ENCODE measurements around the gene RUFY4. TPM values are rescaled to one million over a fixed set of nuclear protein-coding genes. Genes with fewer than 3 reads are reported as not detected.
"Not testable (repeated sequence)": the region's sequence is repeated elsewhere in the genome, so short reads cannot be mapped to it uniquely, and the experiment has no call there.

RUFY4 gene
- total RNA-seq, 1 donor from 2014 or later: not detected

DNA sequence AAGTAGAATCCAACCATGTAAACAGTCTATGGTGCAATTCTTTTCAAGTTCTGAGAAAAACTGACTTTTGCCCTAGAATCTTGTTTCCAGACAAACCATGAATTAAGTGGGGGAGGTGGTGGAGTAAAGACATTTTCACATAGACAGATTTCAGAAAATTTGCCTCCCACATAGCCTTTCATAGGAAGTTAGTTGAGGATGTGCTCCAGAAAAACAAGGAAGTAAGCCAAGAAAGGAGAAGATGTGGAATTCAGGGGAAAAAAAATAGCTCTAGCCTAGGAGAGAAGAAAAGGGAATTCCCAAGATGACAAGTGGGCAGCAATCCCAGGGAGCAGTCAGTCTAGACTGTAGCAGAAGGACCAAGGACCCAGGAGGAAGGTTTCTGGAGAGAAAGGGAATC, 17.4 kb downstream of the RUFY4 start:
- intact Hi-C loops (cut with DNase I): no loop called here
- H3K27ac ChIP-seq: no peak overlapping the region
- peaks cover 14% of the 10 kb centered on the region for H3K9me3 ChIP-seq
- DNase-seq (no peak), ATAC-seq (no peak)
- H3K4me1 ChIP-seq: no peaks in the 10 kb centered on the region
- no peaks in the 10 kb centered on the region for H3K27me3 ChIP-seq (ENCODE audit: low read depth)
- TF ChIP-seq, protein P1, sequence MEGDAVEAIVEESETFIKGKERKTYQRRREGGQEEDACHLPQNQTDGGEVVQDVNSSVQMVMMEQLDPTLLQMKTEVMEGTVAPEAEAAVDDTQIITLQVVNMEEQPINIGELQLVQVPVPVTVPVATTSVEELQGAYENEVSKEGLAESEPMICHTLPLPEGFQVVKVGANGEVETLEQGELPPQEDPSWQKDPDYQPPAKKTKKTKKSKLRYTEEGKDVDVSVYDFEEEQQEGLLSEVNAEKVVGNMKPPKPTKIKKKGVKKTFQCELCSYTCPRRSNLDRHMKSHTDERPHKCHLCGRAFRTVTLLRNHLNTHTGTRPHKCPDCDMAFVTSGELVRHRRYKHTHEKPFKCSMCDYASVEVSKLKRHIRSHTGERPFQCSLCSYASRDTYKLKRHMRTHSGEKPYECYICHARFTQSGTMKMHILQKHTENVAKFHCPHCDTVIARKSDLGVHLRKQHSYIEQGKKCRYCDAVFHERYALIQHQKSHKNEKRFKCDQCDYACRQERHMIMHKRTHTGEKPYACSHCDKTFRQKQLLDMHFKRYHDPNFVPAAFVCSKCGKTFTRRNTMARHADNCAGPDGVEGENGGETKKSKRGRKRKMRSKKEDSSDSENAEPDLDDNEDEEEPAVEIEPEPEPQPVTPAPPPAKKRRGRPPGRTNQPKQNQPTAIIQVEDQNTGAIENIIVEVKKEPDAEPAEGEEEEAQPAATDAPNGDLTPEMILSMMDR (IDR thresholded peaks at IDR 0.05): no peak
- H3K4me3 ChIP-seq: no peak overlapping the region
- H3K36me3 ChIP-seq: no peaks in the 10 kb centered on the region

DNA sequence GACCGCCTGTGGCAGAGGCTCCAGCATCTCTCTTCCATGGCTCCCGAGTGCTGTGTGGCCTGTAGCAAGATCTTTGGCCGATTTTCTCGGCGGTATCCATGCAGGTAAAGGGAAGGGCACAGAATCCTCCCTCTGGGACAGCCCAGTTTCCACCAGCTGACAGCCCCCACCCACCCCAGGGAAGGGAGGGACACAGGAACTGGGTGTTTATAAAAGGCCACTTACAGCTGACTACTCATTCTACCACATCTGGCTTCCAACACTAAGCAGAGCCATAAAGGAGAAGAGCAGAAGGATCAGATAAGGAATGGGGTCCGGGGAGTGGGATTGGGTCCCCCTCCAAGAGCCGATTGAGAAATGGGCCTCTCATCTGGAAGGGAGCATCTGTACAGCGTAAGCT, 20.2 kb downstream of the RUFY4 start:
- intact Hi-C loops (cut with DNase I): no loop called here
- Histone ChIP-seq H3K36me3 (no peaks in the 10 kb centered on the region), H3K27me3 (ENCODE audit: low read depth) (no peaks in the 10 kb centered on the region), H3K4me1 (no peaks in the 10 kb centered on the region), H3K27ac (no peak overlapping the region), H3K4me3 (no peak overlapping the region), H3K9me3 (peaks cover 14% of the 10 kb centered on the region)
- DNase-seq: no peak
- TF ChIP-seq, protein P1 (IDR thresholded peaks at IDR 0.05): no peak
- no peak for ATAC-seq

DNA sequence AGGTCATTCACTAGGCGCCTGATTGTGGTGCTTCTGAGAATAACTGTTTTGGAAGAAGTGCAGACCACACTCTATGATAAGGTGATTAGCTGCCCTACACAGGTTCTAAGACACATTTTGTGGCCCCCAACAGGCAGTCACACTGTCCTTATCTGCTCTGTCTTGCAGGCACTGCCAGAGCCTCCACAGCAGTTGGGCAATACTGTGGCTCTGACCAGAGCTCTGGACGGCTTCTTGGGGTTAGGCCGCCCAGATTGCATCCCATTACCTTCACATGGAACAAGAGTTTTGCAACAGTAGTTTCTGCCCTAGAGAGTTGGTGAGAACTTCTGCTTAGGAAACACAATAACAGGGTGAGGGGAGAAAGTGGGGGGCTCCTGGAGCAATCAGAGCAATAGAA, 22.7 kb downstream of the RUFY4 start:
- H3K4me3 ChIP-seq: no peak overlapping the region
- peaks cover 5% of the 10 kb centered on the region for H3K9me3 ChIP-seq
- H3K27ac ChIP-seq: no peak overlapping the region
- no peaks in the 10 kb centered on the region for H3K27me3 ChIP-seq (ENCODE audit: low read depth)
- peak; percentile 65 for DNase-seq
- intact Hi-C loops (cut with DNase I): no loop called here
- no peaks in the 10 kb centered on the region for H3K4me1 ChIP-seq
- peak in 1 of 2 donors; percentile 61 for ATAC-seq
- H3K36me3 ChIP-seq: no peaks in the 10 kb centered on the region
- TF ChIP-seq, protein P1 (IDR thresholded peaks at IDR 0.05): no peak

DNA sequence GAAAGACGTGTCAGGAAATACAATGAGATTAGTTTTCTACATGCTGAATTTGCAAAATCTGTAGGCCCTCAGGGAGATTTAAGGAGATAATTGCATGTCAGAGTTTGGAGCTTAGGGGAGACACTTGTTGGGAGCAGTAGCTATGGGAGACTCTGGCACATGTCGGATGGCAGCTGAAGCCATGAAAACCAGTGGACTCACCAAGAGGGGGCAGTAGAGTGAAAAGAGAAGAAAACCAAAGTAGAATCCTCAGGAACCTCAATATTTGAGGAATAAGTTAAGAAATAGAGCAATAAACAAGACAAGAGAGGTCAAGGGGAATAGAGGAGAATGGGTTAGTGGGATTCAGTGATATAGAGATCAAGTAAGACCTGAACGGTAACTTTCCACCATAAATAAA, 24.8 kb downstream of the RUFY4 start:
- Histone ChIP-seq H3K9me3 (no peaks in the 10 kb centered on the region), H3K4me1 (no peaks in the 10 kb centered on the region), H3K27me3 (ENCODE audit: low read depth) (no peaks in the 10 kb centered on the region), H3K36me3 (no peaks in the 10 kb centered on the region), H3K27ac (no peak overlapping the region), H3K4me3 (no peak overlapping the region)
- DNase-seq: no peak
- TF ChIP-seq, protein P1 (IDR thresholded peaks at IDR 0.05): no peak
- intact Hi-C loops (cut with DNase I): no loop called here
- ATAC-seq: no peak

DNA sequence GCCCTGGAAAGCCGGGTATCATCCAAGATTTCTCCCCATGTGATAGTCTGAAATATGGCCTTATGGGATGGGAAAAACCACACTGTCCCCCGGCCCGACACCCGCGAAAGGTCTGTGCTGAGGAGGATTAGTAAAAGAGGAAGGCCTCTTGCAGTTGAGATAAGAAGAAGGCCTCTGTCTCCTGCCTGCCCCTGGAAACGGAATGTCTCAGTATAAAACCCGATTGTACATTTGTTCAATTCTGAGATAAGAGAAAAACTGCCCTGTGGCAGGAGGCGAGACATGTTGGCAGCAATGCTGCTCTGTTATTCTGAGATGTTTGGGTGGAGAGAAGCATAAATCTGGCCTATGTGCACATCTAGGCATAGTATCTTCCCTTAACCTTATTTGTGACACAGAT, 26.8 kb downstream of the RUFY4 start:
- Histone ChIP-seq H3K9me3 (no peaks in the 10 kb centered on the region), H3K4me1 (no peaks in the 10 kb centered on the region), H3K36me3 (no peaks in the 10 kb centered on the region), H3K4me3 (no peak overlapping the region), H3K27me3 (ENCODE audit: low read depth) (no peaks in the 10 kb centered on the region), H3K27ac (no peak overlapping the region)
- TF ChIP-seq, protein P1 (IDR thresholded peaks at IDR 0.05): no peak
- intact Hi-C loops (cut with DNase I): no loop called here
- ATAC-seq: no peak
- DNase-seq: no peak

DNA sequence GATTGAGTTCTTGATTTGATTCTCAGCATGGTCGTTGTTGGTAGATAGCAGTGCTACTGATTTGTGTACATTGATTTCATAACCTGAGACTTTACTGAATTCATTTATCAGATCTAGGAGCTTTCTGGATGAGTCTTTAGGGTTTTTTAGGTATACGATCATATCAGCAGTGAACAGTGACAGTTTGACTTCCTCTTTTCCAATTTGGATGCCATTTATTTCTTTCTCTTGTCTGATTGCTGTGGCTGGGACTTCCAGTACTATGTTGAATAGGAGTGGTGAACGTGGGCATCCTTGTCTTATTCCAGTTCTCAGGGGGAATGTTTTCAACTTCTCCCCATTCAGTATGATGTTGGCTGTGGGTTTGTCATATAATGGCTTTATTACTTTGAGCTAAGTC, 28.9 kb downstream of the RUFY4 start:
- intact Hi-C loops (cut with DNase I): no loop called here
- no peaks in the 10 kb centered on the region for H3K36me3 ChIP-seq
- H3K4me3 ChIP-seq: no peak overlapping the region
- no peak overlapping the region for H3K27ac ChIP-seq
- H3K4me1 ChIP-seq: no peaks in the 10 kb centered on the region
- TF ChIP-seq, protein P1 (IDR thresholded peaks at IDR 0.05): no peak
- no peaks in the 10 kb centered on the region for H3K9me3 ChIP-seq
- ATAC-seq (no peak), DNase-seq (no peak)
- no peaks in the 10 kb centered on the region for H3K27me3 ChIP-seq (ENCODE audit: low read depth)

DNA sequence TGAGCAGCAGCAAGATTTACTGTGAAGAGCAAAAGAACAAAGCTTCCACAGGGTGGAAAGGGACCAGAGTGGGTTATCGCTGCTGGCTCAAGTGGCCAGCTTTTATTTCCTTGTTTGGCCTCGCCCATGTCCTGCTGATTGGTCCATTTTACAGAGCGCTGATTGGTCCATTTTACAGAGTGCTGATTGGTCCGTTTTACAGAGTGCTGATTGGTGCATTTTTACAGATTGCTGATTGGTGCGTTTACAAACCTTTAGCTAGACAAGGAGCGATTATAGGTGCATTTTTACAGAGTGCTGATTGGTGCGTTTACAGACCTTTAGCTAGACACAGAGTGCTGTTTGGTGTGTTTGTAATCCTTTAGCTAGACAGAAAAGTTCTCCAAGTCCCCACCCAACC, 39.8 kb downstream of the RUFY4 start:
- H3K36me3 ChIP-seq; intact Hi-C loops (cut with DNase I); H3K9me3 ChIP-seq; ATAC-seq; H3K27ac ChIP-seq; H3K27me3 ChIP-seq (ENCODE audit: low read depth); DNase-seq; H3K4me1 ChIP-seq; H3K4me3 ChIP-seq: not testable (repeated sequence)

DNA sequence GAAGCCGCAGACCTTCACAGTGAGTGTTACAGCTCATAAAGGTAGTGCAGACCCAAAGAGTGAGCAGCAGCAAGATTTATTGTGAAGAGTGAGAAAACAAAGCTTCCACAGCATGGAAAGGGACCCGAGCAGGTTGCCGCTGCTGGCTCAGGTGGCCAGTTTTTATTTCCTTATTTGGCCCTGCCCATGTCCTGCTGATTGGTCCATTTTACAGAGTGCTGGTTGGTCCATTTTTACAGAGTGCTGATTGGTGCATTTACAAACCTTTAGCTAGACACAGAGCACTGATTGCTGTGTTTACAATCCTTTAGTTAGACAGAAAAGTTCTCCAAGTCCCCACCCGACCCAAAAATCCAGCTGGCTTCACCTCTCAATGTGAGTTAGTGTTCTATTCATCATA, 52.7 kb downstream of the RUFY4 start:
- Histone ChIP-seq H3K4me1 (peaks cover 12% of the 10 kb centered on the region), H3K9me3 (peaks cover 12% of the 10 kb centered on the region)
- H3K4me3 ChIP-seq; intact Hi-C loops (cut with DNase I); H3K27me3 ChIP-seq (ENCODE audit: low read depth); H3K27ac ChIP-seq; ATAC-seq; H3K36me3 ChIP-seq; DNase-seq: not testable (repeated sequence)

Measured in lower lobe of right lung (tissue), 2 donors.